GM19193 (cell line): ENCODE measurements around the gene ARVCF.

Experiments
- POLR2A ChIP-seq: IDR thresholded peaks from 4 replicates; pipeline ENCODE4 v1.6.1; 2011; ENCODE audit not compliant: insufficient read depth, insufficient read length; ENCODE audit errors: extremely low read depth

ARVCF gene

GRCh38 chr22:19966908-19967750, 49.5 kb downstream of the ARVCF start:
- no peak for TF ChIP-seq POLR2A

GRCh38 chr22:19965771-19966709, 50.6 kb downstream of the ARVCF start:
- no peak for TF ChIP-seq POLR2A

DNA sequence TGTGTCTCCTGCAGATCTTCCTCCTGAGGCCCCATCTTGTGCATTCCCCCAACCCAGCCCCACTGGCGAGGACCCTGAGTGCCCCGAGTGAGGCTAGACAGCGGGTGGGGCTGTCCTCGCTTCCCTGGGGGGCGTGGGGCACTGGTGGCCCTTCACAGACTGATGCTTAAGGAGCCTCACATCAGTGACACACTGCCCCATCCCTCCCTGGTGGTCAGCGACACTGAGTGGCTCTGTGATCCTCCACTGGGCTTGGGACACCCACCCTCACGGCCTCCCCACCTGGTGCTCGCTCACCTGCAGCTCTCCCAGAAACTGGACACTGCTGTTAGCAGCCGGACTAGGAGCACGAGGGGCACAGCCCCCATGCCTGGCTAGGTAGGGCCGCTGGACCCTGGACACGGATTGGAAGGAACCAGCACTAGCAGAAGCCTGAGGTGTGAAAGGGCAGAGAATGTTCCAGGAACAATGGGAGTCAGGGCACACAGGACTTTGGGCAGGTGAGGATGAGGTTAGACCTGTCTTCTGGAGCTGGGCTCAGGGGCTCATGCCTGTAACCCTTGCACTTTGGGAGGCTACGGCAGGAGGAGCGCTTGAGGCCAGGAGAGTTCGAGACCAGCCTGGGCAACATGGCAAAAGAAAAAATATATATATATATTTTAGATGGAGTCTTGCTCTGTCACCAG, 51.8 kb downstream of the ARVCF start:
- no peak for TF ChIP-seq POLR2A

GRCh38 chr22:19963863-19964642, 52.6 kb downstream of the ARVCF start:
- TF ChIP-seq POLR2A = no peak

GRCh38 chr22:19962909-19963806, 53.5 kb downstream of the ARVCF start:
- no peak for TF ChIP-seq POLR2A

GRCh38 chr22:19962246-19962908, 54.2 kb downstream of the ARVCF start:
- TF ChIP-seq POLR2A = no peak

DNA sequence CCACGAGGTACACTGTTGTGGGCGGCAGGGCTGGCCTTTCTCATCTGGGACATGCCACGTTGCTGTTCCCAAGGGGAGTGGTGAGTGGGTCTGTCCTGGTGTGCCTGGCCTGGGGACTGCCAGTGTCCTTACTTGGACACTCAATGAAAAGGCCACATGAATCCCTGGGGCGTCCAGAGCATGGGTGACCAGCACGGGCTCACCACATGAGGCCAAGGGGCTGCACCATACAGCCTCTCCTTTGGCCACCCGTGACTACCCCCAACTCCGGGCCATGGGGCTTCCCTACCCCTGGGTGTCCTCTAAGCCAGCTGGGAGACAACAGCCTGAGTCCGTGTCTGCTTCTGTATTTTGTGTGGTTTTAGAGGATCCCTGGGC, 54.8 kb downstream of the ARVCF start:
- no peak for TF ChIP-seq POLR2A

DNA sequence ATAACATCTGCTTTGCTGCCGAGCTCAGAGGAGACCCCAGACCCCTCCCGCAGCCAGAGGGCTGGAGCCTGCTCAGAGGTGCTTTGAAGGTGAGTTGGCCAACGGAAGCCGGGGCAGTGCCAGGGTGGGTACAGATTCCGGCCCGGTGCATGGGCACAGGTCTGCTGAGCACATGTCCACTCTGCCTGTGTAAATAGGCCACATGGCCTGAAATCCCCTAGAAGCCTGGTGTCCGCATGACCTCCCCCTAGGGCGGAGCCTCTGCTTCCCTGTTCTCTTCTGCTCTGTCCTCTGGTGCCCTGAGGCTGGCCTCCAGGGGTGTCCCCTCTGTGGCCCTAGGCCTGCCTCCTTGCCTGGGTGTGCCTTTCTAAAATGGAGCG, 55.4 kb downstream of the ARVCF start:
- no peak for TF ChIP-seq POLR2A

DNA sequence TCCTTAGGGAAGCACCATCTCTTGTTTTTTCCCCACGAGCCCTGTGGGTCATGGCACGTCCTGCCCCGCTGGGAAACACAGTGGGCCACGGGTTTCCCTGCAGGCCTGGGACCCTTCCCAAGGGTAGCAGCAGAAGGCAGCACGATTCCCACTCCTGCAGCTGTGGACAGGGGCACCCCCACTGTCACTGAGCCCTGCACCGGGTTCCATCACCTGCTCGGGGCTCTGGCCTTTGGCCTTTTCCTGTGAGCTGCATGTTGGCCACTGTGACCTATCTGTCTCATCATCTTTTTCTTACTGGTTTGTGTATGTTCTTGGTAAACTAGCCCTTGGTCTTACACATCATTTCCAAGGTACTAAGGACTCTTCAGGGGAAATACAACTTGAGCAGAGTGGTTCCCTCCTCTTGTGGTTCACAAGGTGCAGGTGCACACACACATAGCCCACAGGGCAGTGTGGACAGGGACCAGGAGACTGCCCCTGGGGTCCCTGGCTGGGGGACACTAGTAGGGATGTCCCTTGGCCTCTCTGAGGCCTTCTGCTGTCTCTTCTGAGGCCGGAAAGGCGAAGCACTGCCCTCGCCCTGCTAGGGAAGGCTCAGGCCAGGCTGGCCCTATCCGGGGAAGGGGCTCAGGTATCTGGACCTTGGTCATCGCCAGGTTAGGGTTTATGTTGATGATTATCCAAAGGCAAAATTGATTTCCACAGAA, 56.0 kb downstream of the ARVCF start:
- no peak for TF ChIP-seq POLR2A

DNA sequence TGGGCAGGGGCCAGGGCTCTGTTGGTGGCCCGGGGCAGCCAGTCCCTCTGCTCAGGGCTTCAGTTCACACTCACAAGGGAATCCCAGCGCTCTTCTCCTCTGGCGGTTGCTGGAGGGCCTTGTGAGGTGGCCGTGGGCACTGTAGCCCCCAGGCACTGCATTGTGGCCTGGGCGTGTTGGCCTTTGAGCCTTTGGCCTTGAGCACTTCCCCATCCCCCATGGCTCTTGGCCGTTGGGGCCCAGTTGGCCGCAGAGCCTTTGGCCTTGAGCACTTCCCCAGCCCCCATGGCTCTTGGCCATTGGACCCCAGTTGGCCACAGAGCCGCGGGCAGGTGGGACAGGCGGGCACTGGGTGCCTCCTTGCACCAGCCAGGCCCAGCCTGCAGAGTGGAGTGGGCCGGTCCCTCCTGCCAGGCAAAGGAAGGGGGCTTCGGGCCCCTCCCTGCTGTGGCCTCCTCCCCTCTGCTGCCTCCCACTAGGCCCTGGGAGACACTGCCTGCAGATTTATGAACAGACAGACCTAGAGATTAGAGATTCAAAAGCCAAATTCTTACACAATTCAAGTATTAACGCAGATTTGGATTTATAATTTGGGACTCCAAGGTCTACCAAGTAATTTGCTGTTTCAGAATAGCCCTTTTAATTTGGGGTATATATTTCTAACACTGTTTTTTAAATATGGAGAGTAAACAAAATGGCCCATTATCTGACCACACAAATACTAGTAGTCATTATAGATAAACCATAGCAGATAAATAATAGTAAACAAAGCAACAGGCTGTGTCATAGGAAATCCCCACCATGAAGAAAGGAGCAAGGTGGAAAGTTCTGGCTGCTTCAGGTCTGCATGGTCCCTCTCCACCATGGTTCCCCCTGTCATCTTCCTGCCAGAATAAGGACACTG, 56.8 kb downstream of the ARVCF start:
- TF ChIP-seq POLR2A = no peak

GRCh38 chr22:19959043-19959586, 57.5 kb downstream of the ARVCF start:
- TF ChIP-seq POLR2A = no peak
